ENCODE data around the gene REG1A.

The REG1A gene

DNA sequence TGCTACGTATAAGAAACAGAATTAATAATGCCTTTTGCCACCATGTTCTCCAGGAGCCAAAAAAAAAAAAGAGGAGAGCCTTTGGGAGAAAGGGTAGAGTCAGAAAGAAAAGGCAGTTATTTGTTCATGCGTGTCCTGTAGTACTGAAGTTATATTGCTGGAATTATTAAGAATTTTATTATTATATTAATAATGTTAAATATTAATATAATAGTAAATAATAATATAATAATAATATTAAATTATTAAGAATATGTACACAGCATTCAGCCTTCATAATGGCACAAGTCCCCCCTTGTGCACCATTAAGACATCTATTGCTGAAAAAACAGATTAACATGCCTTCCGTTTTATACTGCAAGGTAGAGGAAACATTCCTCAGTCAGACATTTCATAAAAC, 8.1 kb downstream of the REG1A start:
- DNase-seq, result no peak

DNA sequence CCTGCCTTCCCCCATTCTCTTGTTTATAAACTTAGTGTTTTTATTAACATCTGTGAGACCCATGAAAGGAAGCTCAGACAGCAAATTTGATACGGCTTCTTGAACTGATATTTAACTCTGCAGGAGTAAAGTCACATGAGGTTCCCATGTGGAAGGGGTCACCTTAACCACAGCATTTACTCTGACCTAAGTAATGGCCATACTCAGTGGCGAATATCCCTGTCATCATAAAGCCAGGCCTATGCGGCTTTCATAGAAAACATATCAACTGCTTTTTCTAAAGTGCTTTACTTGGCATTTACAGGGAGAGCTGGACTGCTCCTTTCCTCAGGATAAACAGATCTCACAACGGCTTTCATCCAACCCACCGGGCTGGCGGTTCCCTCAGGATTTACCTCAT, 9.0 kb downstream of the REG1A start:
- no peak for DNase-seq

DNA sequence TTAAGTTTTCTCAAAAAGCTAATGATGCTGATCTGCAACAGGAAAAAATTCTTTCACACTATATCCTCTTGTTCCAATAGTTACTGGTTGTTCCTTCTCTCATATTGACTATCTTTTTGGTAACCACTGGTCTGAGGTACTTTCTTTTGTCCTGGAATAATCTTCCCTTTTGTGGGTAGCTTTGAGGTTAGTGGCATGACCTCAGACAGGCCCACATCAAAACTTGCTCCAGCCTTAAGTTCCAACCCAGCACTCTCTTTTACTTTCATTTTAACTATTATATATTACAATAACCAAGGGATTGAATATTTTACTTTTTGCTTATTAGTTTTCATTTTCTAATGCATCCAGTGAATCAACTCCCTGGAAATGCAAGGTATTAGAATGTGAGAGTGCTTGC, 9.5 kb downstream of the REG1A start:
- DNase-seq, result no peak

DNA sequence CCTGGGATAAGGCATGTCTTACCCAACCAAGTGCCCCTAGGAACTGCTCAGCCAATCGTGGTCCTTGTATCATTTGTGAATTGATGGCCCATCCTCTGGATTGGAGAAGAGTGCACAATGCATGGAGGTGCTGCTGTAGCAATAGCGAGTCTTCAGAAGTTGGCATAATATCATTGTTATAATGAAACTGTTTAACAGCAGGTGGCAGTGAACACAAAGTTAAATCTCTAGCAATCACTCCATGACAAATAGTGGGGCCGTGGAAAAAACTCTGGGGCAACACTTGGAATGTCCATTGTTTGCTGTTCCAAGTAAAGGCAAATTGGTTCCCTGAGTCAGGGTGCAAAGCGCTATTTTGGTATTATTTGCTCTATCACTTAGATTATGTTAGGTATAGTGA, 11.4 kb downstream of the REG1A start:
- no peak for DNase-seq

DNA sequence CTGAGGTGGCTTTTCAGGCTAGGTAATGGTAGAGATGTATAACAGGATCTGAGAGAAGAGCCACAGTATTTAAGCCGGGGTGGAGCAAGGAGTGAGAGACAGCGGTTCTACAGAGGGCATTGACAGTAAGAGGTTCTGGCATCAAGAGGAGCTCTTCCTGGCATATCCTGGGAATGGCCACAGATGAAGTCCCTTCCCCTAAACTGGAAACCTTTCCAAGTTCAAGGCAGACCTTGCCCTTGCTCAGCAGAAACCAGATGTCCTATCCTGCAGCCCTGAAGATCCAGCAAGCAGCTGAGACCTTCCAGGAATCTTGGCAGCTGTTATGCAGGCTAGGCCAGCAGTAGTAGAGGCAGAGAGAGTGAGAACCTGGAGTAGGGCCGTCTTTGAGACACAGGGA, 18.1 kb downstream of the REG1A start:
- DNase-seq, result no peak

DNA sequence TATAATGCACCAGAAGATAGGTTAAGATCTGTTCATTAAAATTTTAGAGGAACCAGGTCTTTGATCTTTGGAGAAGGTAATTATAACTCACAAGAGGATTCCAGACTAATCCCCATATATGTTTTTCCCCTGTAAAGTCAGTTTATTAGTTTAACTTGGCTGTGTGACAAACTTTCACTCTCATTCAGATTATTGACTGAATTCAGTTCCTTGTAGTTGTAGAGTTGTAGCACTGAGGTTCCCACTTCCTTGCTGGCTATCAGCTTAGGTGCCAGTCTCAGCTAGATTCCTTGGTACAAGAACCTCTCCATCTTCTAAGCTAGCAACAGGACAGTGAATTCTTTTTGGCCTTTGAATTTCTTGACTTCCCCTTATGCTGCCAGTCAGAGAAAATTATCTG, 19.1 kb downstream of the REG1A start:
- no peak for DNase-seq

DNA sequence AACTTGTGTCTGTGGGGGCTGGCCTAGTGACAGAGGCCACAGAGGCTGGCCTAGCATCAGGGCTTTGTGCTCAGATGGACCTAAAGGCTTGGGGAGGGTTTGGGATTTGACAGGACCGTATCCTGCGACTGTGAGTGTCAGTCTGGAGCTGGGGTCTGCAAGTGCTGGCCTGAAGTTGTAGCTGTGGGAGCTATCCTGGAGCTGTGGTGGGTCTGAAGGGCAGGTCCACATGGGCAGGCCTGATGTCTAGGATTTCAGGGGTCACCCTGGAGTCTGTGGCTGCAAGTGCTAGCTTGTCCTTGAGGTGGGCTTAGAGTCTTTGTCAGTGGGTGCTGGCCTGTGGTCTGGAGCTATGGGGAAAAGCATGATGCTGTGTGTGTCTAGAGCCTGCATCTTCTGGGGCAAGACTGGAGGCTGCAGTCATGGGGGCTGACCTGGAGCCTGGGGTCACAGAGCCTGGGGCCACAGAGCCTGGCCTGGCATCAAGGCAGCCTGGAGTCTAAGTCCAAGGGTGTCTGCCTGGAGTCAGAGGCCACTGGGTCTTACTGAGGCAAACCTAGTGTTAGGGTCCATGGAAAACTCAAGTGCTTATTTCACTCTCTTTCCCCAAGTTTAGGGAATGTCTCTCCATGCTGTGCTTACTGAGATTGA, 35.7 kb downstream of the REG1A start:
- DNase-seq, result no peak

DNA sequence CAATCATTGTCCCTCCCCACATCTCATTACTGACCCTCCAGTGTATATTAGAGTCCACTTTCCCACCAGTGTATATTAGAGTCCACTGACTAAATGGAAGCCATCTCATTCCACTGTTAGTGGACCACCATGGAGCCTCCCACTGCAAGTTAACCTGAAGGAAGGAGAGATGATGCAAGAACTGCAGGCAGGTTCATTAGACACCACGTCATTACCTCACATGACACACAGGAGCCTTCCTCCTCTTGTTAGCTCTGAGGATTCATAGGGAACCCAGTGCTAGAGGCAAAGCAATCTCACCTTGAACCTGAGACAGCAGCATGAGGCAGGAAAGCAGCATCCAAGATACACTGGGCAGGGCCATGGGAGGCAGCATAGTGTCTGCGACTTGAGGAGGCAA, 38.7 kb downstream of the REG1A start:
- no peak for DNase-seq

DNA sequence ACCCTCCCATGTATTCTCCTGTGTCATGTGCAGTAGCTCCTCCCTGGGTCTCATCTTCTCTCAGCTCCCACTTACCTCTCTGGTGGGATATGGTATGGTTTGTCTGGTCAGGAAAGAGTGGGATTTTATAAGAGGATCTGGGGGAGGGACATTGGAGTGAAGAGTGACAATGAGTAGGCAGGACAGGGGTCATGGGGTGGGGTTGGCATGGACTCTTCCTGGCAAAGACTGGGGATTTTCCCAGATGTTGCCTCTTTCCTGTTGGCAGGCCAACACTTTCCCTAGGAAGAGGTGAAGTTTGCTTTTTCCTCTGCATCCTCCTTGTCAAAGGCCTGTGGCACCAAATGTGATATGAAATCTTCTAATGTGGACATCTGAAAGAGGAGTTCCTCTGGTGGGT, 39.4 kb downstream of the REG1A start, which contains the start of gene REG3A:
Gene REG3A, minus strand, starts transcription at position 101 of the 400 bp plus-strand sequence. CDS start 348 bp downstream, outside the sequence.
- no peak for DNase-seq

DNA sequence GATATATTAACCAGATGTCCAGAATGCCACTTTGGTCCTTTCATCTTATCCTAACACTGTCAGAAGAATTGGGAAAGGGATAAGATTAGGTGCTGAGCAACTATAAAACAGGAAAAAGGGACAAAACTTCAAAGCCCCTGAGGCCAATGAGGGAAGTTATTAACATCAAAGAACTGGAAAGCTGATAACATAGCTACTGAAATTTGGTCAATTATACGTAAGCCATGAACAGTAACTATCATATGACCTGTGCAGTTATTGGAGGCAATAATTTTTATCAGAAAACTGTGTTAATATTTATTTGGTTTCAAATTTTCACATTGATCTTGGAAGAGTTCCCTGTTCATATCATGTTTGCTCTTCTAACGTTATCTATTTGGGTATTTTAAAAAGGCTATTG, 41.8 kb downstream of the REG1A start:
- no peak for DNase-seq

DNA sequence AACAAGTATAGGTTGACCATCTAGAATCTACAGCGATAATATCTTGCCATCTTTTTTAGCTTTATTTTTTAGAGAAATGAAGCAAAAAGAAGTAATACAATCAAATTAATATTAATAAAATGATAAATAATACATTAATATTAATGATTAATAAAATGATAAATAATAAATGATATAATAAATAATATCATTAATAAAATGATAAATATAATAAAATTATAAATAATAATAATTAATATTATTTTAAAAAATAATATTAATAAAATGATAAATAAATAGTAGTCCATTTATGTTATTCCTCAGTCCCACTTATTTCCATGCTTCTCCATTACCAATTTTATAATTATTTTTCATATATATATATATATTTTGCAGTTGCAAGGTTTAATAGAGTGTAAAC, 42.5 kb downstream of the REG1A start:
- DNase-seq, result no peak

DNA sequence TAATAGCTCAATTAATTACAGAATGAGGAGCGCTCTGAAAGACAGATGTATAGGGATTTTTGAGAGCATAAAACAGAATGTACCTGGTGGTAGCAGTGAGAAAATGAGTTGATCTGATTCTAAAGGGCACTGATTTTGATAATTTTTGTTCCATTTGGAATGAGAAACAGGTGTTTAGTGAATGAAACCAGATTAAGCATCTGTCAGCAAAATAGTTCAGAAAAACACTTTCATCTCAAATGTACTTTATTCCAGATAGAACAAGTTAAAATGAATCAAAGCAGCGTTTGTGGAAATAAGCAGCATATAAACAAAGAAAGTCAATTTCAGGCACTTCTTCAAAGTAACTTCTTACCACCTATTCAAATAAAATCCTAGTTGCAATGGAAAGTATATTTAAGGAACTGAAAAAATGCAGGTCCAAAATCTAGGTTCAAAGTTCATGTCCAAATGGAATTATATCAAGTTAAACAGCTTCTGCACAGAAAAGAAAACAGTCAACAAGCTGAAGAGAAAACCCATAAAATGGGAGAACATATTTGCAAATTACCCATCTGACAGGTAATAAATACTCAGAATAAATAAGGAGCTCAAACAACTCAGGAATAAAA, 51.2 kb downstream of the REG1A start:
- DNase-seq, result no peak
